Body of pancreas (tissue), 4 donors: ENCODE results near the gene TRA2B.

Experiments
- POLR2A ChIP-seq, 3 donors: fragments of 450-650 bp; IDR thresholded peaks; one replicate each; pipeline ENCODE4 v1.6.1; 2016; ENCODE audit warnings: antibody characterized with exemption in 3 of 3, mild to moderate bottlenecking in 2 of 3
- TF ChIP-seq, protein P1 (sequence below), 7 experiments: fragments of 450-650 bp in 4 of 7; fragments of 200-600 bp in 3 of 7; sonication (generic) in 3 of 7; IDR thresholded peaks; one replicate each; pipeline ENCODE4 v1.5.1; 2016 to 2019; ENCODE audit warnings: antibody characterized with exemption in 7 of 7

DNA sequence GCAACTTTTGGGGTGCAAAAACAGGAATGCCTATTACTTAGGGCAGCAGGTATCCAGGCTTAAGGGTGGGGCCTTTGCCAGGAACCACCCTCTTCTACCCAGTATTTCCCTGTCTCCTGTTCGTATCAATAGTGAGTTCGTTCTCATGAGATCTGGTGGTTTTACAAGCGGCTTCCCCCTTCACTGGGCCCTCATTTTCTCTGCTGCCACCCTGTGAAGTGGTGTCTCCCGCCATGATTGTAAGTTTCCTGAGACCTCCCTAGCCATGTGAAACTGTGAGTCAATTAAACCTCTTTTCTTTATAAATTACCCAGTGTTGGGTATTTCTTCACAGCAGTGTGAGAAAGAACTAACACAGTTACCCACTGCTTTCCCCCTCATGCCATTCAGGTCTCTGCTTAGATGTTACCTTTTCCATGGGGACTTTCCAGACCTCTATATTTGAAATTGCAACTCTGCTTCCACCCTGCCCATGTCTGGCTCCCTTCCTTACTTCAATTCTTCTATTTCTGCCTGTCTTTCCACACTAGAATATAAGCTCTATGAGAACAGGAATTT, 23.9 kb upstream of the TRA2B start:
- TF ChIP-seq, protein P1, sequence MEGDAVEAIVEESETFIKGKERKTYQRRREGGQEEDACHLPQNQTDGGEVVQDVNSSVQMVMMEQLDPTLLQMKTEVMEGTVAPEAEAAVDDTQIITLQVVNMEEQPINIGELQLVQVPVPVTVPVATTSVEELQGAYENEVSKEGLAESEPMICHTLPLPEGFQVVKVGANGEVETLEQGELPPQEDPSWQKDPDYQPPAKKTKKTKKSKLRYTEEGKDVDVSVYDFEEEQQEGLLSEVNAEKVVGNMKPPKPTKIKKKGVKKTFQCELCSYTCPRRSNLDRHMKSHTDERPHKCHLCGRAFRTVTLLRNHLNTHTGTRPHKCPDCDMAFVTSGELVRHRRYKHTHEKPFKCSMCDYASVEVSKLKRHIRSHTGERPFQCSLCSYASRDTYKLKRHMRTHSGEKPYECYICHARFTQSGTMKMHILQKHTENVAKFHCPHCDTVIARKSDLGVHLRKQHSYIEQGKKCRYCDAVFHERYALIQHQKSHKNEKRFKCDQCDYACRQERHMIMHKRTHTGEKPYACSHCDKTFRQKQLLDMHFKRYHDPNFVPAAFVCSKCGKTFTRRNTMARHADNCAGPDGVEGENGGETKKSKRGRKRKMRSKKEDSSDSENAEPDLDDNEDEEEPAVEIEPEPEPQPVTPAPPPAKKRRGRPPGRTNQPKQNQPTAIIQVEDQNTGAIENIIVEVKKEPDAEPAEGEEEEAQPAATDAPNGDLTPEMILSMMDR (IDR thresholded peaks at IDR 0.05), result no peak
- no peak for TF ChIP-seq POLR2A (IDR thresholded peaks at IDR 0.05)
